Measurements from ENCODE around the gene OR10A6.

The OR10A6 gene

DNA sequence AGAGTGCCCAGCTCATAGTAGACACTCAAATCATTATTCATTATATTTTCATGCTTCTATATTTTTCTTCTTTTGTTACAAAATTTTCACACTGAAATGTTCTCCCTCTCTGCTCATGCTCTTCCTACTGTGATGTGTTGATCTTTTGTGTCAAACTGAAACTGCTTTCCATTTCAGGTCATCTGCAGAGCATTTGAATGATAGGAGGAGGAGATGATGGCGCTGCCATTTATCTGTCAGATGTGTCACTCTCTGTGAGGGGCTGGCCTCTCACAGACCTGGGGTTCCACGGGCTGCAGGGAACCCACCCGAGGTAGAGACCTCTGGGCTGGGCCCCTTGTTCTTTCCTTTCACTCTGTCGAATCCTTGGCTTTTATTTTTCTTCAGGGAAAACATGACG, 41.1 kb downstream of the OR10A6 start:
- Histone ChIP-seq H3K27me3 (ENCODE audit: control insufficient read depth in 1 of 2, insufficient read depth in 2 of 2, low read length in 2 of 2) (peaks cover 0 to 8% of the 10 kb centered on the region in 2 donors), H3K9me3 (ENCODE audit: control insufficient read depth in 1 of 2, low read length in 2 of 2) (no peaks in the 10 kb centered on the region), H3K27ac (ENCODE audit: low read depth, low read length) (no peak overlapping the region), H3K4me3 (ENCODE audit: low read depth in 1 of 2, low read length in 2 of 2) (no peak overlapping the region), H3K9ac (ENCODE audit: low read depth in 1 of 2, low read length in 2 of 2) (no peak overlapping the region), H3K36me3 (ENCODE audit: control insufficient read depth in 1 of 2, insufficient read depth in 2 of 2, low read length in 2 of 2) (no peaks in the 10 kb centered on the region), H3K4me1 (ENCODE audit: control insufficient read depth in 1 of 2, insufficient read depth in 2 of 2, low read length in 2 of 2) (peaks cover 5 to 20% of the 10 kb centered on the region in 2 donors)

- H3K27me3 ChIP-seq (ENCODE audit: control insufficient read depth in 1 of 2, insufficient read depth in 2 of 2, low read length in 2 of 2): no peaks in the 10 kb centered on the region
- H3K4me3 ChIP-seq (ENCODE audit: low read depth in 1 of 2, low read length in 2 of 2): no peak overlapping the region
- no peaks in the 10 kb centered on the region for H3K9me3 ChIP-seq (ENCODE audit: control insufficient read depth in 1 of 2, low read length in 2 of 2)
- no peak overlapping the region for H3K9ac ChIP-seq (ENCODE audit: low read depth in 1 of 2, low read length in 2 of 2)
- no peaks in the 10 kb centered on the region for H3K4me1 ChIP-seq (ENCODE audit: control insufficient read depth in 1 of 2, insufficient read depth in 2 of 2, low read length in 2 of 2)
- H3K36me3 ChIP-seq (ENCODE audit: control insufficient read depth in 1 of 2, insufficient read depth in 2 of 2, low read length in 2 of 2): no peaks in the 10 kb centered on the region
- no peak overlapping the region for H3K27ac ChIP-seq (ENCODE audit: low read depth, low read length)
Observed at GRCh38 chr11:7882860-7883259, 48.2 kb downstream of the OR10A6 start.

Data from duodenal mucosa (tissue), 2 donors.